ENCODE results near the gene SLC25A1. TPM values are rescaled to one million over a fixed set of nuclear protein-coding genes. Genes with fewer than 3 reads are reported as not detected.
A peak's percentile ranks its signal among the peaks of the same experiment; 100 is the strongest.

SLC25A1 gene
- total and polyA plus RNA-seq, 8 donors, result 45.7 to 99.3 (median 52.2) TPM

GRCh38 chr22:19151329-19152191 is 27.0 kb downstream of the SLC25A1 start:
- intact Hi-C loops (cut with DNase I), result no loop called here
- ATAC-seq, result no peak
- no peak overlapping the region for H3K4me3 ChIP-seq
- DNase-seq, result no peak
- H3K27ac ChIP-seq, result no peak overlapping the region
- H3K27me3 ChIP-seq, result peaks cover 43 to 95% of the 10 kb centered on the region in 2 donors
- peaks cover 3 to 12% of the 10 kb centered on the region in 2 donors for H3K4me1 ChIP-seq
- no peaks in the 10 kb centered on the region for H3K9me3 ChIP-seq
- no peaks in the 10 kb centered on the region for H3K36me3 ChIP-seq
- TF ChIP-seq, protein P1, sequence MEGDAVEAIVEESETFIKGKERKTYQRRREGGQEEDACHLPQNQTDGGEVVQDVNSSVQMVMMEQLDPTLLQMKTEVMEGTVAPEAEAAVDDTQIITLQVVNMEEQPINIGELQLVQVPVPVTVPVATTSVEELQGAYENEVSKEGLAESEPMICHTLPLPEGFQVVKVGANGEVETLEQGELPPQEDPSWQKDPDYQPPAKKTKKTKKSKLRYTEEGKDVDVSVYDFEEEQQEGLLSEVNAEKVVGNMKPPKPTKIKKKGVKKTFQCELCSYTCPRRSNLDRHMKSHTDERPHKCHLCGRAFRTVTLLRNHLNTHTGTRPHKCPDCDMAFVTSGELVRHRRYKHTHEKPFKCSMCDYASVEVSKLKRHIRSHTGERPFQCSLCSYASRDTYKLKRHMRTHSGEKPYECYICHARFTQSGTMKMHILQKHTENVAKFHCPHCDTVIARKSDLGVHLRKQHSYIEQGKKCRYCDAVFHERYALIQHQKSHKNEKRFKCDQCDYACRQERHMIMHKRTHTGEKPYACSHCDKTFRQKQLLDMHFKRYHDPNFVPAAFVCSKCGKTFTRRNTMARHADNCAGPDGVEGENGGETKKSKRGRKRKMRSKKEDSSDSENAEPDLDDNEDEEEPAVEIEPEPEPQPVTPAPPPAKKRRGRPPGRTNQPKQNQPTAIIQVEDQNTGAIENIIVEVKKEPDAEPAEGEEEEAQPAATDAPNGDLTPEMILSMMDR (IDR thresholded peaks at IDR 0.05), result no peak

DNA sequence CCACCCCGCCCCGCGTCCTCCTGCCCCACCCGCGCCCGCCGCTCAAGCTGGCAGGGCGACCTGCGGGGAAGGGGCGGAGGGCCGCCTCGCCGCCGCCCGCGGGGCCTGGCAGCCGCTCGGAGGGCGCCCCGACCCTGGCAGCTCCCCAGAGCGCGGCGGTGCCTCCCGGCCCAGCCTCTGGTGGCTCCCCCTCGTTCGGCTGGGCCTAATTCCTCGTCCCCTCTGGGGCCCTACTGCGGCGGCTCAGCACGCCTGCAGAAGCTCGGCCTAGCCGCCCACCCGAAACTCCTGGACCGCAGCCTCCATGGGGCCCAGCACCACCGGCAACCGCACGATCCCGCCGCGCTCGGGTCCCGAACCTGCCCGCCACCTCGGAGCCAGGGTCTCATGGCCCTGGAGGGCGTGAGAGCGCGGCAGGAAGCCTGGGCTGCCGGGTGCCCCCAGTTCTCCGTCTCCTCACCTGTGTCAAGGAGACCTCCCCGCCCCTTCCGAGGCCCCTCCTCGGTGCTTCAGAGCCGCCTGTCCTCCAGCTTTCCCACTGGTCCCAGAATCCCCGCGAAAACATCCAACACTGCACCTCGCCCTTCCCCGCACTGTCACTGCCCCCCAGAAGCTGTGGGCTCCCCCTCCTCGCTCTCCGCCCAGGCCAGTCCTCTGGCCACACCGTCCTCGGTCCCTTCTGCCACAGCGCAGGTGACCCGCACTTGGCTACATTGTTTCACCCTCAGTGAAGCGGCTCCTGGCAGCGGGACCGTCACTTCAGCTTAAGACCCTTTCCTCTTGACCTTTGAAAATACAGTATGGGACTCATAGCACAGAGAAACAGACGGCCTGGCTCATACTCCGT is 27.8 kb downstream of the SLC25A1 start:
- ATAC-seq (no peak), DNase-seq (peak in 1 of 4 donors; percentile 60)
- Histone ChIP-seq H3K4me3 (no peak overlapping the region), H3K27ac (no peak overlapping the region), H3K36me3 (no peaks in the 10 kb centered on the region), H3K4me1 (peaks cover 3 to 12% of the 10 kb centered on the region in 2 donors), H3K27me3 (peaks cover 43 to 86% of the 10 kb centered on the region in 2 donors), H3K9me3 (no peaks in the 10 kb centered on the region)
- intact Hi-C loops (cut with DNase I), result no loop called here
- TF ChIP-seq, protein P1 (IDR thresholded peaks at IDR 0.05), result no peak

- intact Hi-C loops (cut with DNase I), result no loop called here
Observed at GRCh38 chr22:19149991-19150390, 28.5 kb downstream of the SLC25A1 start, which contains the start of gene GSC2. Gene GSC2, minus strand, starts transcription at chr22:19150292. Its CDS starts 9 bp downstream, at chr22:19150283.

GRCh38 chr22:19149047-19149883 is 29.3 kb downstream of the SLC25A1 start:
- peak in 2 of 4 donors; percentile 16 to 80 for DNase-seq
- intact Hi-C loops (cut with DNase I), result no loop called here
- TF ChIP-seq, protein P1 (IDR thresholded peaks at IDR 0.05), result no peak
- ATAC-seq, result no peak
- Histone ChIP-seq H3K4me1 (peaks cover 3 to 16% of the 10 kb centered on the region in 2 donors), H3K27ac (no peak overlapping the region), H3K9me3 (no peaks in the 10 kb centered on the region), H3K4me3 (peak overlapping the region in 1 of 2 donors; percentile 29), H3K36me3 (no peaks in the 10 kb centered on the region), H3K27me3 (peaks cover 43 to 74% of the 10 kb centered on the region in 2 donors)

More at GRCh38 chr22:19149991-19150390, 28.5 kb downstream of the SLC25A1 start, which contains the start of gene GSC2:
- DNase-seq, result peak in 1 of 4 donors; percentile 50
- Histone ChIP-seq H3K27me3 (peaks cover 43 to 79% of the 10 kb centered on the region in 2 donors), H3K9me3 (no peaks in the 10 kb centered on the region), H3K36me3 (no peaks in the 10 kb centered on the region), H3K4me3 (peak within 1 kb of the TSS in 1 of 2 donors; percentile 29), H3K27ac (no peak within 1 kb of the TSS), H3K4me1 (peaks cover 3 to 13% of the 10 kb centered on the region in 2 donors)
- ATAC-seq, result no peak
- TF ChIP-seq, protein P1 (IDR thresholded peaks at IDR 0.05), result no peak

Data from left lung (tissue), 10 donors.